Amniotic epithelial cell (primary cell): ENCODE data around the gene TMEM86B.
"Not testable (repeated sequence)": the region's sequence is repeated elsewhere in the genome, so short reads cannot be mapped to it uniquely, and the experiment has no call there.

ENCODE experiments used
- DNase-seq: peaks from one replicate; pipeline ENCODE4 v3.0.0-alpha.2; 2010; ENCODE audit warnings: low read depth

The TMEM86B gene

DNA sequence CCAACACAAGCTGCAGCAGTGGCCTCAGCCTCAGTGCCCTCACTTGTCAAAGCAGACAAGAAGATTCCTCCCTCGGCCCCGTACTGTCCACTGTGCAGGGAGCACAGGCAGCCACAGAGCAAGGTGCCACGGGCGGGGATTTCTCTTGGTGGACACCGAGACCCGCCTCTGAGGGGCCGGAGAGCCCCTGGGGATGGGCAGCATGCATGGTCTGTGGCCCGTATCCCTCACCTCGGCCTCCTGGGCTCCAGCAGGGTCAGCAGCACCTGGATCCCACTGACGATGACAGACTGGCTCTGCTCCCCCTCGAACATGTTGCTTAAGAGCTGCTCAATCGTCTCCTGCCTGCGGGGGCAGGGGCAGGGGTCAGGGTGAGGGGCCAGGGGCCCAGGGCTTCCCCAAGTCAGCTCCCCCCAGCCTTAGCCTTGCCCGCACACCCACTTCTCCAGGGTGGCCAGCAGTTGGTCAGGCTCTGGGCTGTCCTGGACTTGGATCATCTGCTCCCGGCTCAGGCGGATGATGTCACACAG is 13.4 kb upstream of the TMEM86B start:
- DNase-seq, result no peak

DNA sequence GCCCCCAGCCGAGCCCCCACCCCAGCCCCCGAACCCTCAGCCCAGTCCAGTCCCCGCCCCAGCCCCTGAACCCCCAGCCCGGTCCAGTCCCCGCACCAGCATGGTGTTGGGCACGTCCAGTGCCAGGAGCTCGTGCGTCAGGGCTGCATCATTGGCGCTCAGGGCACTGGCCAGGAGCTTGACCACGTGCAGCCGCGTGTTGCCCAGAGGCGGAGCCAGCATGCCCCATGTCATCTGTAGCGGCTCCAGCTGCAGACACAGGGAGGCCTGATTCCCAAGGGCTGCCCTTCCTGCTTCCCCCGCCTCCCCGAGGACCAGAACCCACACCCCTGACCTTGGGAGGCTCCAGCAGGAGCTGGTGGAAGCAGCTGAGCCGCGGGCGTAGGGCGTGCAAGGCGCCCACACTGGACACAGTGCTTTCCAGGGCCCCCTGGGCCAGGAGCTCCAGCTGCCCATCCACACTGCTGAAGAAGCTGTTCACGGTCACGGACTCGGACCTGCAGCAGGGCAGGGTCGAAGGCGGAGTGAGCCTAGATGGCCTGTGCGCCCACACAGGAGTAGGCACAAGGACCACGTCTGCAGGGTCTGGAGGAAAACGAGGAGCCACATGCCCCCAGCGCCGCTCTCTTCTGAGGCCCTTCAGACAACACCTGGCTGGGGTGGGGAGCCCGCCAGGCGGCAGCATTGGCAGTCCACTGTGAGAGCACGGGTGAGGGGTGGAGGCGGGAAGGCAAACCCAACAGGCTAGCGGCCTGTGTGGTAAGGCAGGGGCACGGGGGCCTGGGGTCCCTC is 12.8 kb upstream of the TMEM86B start:
- no peak for DNase-seq

DNA sequence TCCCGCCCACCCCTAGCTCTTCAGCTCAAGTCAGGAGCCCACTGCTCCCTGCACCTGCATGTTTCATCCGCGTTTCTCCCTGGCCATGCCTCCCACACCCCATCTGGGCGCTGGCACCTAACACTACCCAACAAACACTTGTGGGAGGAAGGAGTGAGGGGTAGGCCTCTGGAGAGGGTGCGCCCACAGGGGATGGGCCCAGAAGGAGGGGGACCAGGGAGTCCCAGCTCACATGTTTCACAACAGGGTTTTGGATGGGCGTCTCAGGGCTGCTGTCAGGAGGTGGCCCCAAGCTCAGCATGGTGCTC is 12.1 kb upstream of the TMEM86B start:
- DNase-seq, result no peak

DNA sequence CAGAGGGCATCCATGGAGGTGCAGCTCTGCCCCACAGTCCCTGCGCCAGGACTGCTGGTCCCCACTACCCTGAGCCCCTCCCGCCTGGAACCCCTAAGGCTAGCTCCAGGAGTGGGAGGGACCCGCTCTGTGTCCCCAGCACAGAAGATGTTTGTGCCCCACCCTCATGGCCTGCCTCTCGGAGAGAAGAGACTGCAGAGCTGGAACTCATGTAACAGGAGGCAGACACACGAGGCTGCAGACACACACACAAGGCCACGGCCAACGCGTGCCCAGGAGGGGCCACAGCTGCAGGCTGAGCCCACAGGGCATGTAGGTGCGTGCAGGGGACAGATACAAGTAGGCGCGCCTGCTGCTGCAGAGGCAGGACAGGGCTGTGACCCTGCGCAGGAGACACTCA is 10.4 kb upstream of the TMEM86B start:
- no peak for DNase-seq

DNA sequence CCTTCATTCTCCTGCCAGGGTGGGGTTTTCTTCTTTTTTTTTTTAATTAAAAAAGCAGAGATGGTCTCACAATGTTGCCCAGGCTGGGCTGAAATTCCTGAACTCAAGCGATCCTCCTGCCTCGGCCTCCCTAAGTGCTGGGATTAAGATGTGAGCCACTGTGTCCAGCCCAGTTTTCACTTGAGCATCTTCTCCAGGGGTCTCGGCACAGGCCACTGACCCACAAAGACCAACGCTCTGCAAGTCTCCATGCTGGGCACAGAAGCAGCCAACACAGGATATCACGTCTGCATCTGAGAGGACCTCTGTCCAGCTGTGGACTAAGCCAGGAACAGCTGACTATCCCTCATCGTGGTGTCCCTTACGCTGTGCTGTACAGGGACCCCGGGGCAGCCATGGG is 9.5 kb upstream of the TMEM86B start:
- no peak for DNase-seq

DNA sequence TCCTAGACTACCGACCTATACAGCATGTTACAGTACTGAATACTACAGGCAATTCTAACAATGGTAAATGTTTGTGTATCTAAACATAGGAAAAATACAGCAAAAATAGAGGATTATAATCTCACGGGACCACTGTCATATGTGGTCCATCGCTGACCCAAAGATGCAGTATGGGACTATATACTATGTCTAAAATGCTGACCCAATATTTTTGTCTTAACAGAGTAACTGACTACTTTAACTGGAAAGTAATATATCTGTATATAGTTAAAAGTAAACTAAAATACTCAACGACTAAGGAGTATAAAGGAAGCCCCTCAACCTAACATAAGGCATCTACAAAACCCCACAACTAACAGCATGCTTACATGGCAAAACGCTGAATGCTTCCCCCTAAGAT is 4.4 kb upstream of the TMEM86B start:
- no peak for DNase-seq

DNA sequence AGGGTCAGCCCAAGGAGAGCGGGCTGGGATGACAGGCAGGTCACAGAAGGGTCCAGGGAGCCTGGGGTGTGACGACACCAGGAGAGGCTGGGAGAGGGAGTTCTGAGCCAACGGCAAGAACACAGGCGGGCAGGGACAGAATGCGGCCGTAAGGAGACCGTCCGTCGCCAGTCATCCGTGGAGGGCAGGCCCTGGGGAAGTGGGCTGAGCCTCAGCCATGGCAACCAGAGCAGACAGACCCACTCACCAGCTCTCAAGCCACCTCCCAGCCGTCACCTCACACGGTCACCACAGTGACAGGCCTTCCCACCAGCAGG is 3.7 kb upstream of the TMEM86B start:
- no peak for DNase-seq

DNA sequence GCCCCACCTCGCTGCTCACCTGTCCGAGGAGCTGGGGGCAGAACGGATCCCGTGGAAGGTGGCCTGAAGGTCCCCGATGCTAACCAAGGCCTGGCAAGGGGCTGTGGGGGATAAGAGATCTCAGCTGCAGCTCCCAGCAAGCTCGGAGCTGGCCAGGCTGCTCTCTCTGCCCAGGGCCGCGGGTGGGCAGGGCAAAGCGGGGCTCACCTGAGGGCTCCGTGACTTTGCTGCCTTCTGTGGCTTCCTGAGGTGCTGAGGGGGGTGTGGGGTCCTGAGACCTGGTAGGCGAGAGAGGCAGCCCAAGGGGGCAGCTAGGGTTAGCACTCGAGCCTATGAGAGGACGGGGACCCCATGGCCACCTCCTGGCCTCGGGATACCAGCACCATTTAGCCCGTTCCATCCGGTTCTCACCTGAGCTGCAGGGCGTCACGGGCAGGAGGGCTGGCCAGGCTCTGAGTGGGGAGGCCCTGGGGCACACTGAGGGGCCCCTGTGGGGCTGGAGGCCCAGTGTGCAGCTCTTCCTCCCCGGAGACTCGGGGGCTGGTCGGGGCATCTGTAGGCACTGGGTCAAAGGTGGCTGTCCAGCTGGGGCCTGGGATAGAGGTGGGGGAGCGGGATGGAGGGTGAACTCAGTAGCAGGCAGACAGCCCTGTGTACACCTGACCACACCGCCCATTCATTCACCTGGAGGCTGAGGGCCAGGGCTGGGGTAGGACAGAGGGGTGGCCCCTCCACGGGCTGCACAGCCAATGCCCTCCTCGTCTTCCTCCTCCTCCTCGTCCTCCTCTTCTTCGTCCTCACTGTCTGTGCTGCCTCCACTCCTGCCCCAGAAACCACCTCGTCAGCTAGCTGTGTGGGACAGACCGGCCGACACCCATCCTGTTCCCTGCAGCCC is 3.1 kb upstream of the TMEM86B start:
- no peak for DNase-seq

DNA sequence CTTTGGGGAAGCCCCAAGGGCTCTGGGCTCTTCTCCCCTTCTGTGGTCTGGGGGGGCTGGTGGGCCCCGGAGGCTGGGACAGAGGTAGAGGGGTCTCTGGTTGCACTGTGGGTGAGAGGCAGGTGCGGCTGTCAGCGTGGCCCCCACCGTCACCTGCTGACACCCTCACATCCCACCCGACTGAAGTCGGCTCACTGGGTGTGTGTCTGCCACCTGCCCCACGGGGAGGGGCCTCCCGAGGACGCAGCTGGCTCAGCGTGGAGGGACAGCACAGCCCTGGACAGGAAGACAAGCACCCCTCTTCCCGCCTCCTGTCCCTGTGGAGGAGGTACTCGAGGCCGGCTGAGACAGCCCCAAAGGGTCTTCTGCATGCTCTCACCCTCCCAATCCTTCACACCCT is 2.2 kb upstream of the TMEM86B start:
- no peak for DNase-seq

DNA sequence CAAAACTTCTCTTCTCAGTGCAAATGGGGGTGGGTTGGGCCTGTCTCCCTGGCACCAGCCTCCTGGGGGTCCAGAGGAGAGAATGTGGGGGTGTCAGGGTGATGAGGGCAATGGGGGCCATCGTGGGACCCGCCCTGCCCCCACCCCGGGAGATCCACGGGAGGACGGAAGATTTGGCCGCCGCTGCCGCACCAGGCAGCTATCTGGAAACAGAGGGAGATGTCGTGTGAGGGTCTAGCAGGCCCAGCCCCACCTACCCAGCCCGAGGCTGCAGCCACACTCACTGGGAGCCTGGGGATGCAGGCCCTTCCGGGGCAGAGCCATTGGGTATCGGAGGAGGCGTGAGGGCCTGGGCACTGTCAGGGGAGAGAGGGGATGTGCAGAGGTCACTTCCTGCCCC is 1.8 kb upstream of the TMEM86B start:
- no peak for DNase-seq

DNA sequence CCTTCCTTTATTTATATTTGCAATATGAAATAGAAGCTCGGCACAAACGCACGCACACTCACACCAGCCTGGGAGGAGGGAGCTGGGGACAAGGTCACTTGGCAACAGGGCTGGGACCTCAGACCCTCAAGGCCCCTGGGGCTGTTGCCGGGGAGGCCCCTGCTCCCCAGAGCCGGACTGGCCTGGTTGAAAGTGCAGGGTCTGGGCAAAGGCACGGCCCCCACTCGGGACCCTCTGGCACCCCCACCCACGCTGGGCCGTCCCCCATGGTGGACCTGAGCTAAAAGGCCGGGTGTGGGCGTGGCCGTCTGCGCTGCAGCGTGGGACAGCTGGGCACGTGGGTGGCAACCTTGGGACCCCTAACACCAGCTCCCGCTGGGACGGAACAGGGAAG is 1.2 kb upstream of the TMEM86B start:
- no peak for DNase-seq

DNA sequence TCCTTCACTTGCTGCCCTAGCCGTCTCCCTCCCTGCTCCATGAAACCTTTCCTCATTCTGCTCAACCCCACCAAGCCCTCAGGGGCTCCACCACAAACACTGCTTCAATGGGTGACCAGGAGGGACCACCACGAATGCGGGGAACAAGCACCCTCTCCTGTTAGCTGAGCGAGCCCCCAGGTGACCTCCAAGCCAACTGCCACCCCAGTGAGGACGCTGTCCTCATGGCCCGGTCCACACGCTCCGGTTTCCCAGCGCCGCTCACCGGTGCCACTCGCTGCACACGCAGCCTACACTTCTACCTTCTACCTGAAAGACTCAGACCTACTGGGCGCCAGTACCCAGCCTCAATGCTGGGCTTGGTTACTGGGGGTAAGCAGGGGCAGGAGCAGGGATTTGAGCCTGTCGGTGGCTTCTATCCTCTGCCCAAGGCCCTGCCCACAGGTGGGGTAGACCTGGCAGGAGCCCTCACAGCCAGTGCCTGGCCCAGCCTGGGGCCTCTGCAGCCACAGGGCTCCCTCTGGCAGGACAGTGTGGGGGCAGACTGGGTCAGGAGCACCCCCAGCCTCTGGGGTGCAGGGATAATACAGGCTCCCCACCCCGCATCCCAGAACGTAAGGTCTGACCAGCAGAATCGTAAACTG is 704 bp upstream of the TMEM86B start:
- DNase-seq, result no peak

DNA sequence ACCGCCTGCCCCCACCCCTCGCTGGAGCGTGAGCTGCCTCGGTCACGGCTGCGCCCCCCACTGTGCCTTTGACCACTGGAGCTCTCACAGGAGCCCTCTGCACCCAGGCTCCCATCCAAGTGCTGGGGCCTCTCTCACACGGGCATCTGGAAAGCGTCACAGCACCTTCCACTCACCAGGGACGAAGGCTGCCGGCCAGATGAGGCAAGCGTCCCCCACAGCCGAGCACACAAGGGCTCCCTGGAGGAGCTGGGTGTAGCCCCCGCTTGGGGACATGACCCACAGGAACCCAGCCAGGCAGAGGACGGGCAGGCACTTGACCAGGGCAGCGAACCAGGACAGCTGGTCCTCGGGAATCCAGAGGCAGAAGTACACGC is 560 bp downstream of the TMEM86B start:
- DNase-seq, result peak; percentile 59

DNA sequence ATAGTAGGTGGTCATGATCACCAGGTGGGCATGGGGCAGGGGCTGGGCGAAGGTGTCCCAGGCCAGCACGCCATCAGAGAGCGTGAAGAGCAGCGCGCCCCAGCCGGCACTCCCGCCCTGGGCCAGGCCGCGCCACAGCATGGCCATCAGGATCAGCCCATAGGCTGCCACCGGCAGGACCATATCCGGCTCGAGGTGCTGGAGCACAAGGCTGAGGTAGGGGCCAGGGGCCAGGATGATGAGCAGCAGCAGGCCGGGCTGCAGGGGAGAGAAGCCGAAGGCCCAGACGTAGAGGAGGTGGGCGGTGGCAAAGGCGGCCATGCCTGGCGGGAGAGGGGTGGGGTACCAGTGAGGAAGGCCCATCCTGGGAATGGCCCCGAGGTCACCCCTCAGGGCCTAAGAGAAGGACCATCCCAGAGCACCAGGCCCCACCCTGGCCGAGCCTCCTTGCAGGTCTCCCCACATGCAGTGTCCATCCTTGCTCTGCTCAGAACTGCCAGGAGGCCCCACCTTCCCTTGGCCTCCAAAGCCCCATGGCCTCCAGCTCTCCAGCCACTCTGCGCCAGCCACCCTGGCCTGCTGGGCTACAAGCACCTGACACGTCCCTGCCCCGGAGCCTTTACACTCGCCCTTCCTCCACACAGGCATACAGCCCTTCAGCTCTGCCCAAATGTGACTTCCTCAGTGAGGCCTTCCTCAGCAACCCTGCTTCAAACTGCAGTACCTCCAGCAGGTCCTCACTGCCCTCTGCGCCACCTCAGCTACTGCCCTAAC is 1.1 kb downstream of the TMEM86B start:
- no peak for DNase-seq

DNA sequence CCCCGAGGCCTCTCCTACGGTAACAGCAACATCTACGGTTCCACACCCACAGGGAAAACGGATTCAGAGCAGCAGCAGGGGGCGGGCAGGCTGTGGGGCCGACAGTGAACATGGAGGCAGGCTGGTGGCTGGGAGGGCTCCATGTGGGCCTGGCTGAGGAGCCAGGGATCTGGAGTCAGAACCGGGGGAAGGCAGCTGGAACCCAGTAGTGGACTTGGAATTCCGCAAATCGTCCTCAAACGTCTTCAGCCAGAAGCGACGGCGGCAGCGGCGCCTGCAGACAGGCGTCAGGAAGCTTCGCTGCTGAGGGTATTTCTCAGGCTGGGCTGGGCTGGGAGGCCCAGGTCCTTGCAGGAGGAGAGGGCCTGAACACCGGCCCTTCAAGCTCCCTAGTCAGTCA is 1.8 kb downstream of the TMEM86B start:
- no peak for DNase-seq

DNA sequence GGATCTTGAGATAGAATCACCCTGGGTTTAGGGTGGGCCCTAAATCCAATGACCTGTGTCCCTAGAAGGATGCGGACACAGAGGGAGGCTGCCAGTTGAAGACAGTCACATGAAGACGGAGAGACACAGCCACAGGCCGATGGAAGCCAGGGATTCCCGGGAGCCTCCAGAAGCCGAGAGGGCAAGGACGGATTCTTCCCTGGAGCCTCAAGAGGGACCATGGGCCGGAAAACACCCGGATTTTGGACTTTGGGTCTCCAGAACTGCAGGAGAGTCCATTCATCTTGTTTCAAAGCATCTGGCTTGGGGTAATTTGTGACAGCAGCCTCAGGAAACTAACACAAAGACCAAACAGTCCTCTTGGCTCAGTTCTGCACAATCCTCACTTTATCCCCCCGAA is 2.3 kb downstream of the TMEM86B start:
- DNase-seq, result no peak

DNA sequence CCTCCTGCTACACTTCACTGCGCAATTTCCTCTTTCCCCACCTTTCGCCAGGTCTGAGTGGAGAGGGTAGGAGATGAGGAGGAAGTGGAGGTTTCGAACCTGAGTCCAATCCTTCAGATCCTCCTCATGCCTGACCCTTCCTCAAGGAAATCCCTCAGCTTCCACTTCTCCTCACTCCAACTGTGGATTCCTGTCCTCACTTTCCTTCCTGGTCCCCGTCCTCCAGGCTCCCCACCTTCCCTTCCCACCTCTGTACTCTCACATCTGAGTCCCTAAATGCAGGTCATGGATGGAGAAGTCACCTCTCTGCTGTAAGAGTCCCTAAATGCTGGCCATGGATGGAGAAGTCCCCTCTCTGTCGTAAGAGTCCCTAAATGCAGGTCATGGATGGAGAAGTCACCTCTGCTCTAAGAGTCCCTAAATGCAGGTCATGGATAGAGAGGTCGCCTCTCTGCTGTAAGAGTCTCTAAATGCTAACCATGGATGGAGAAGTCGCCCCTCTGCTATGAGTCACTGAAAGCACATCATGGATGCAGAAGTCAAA is 3.1 kb downstream of the TMEM86B start:
- no peak for DNase-seq

DNA sequence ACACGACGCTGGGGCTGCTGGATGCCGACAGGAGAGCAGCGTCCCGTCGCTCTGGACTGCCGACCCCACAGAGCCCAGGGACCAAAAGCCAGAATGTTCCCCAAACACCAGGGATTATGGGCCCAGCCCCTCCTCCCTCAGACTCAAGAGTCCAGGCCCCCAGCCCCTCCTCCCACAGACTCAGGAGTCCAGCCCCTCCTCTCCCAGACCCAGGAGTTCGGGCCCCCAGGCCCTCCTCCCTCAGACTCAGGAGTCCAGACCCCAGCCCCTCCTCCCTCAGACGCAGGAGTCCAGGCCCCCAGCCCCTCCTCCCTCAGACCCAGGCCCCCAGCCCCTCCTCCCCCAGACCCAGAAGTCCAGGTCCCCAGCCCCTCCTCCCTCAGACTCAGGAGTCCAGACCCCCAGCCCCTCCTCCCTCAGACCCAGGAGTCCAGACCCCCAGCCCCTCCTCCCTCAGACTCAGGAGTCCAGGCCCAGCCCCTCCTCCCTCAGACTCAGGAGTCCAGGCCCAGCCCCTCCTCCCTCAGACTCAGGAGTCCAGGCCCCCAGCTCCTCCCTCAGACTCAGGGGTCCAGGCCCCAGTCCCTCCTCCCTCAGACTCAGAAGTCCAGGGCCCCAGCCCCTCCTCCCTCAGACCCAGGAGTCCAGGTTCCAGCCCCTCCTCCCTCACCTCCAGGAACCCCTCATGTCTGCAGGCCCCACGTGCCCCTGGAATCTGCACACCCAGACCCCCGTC is 3.7 kb downstream of the TMEM86B start:
- not testable (repeated sequence) for DNase-seq

DNA sequence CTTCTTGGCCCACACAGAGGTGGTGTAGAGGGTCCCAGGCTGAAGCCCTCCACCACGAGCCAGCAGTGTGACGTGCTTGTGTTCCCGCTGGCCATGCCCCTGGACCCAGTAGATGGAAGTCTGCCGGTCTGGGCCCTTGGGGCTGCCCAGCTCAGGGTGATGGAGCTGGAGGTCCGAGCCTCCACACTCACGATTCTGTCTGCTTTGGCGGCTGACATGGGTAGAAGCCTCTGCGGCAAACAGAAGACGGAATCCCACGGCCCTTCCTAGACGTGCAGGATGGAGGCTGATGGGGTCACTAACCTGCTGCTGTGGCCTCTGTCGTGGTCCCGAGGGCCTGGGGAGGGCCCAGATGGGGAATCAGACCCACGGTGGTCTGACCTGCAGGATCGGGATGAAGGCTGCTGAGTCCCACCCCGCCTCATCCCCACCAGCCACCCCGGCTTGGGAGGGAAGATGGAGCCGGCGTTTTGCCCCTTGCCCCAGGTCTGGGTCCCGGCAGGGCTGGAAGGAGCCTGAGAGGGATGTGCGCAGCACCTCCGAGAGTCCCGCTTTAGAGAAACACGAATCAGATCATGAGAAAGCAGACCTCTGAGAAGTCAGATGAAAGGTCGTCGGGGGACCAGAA is 4.4 kb downstream of the TMEM86B start:
- no peak for DNase-seq

DNA sequence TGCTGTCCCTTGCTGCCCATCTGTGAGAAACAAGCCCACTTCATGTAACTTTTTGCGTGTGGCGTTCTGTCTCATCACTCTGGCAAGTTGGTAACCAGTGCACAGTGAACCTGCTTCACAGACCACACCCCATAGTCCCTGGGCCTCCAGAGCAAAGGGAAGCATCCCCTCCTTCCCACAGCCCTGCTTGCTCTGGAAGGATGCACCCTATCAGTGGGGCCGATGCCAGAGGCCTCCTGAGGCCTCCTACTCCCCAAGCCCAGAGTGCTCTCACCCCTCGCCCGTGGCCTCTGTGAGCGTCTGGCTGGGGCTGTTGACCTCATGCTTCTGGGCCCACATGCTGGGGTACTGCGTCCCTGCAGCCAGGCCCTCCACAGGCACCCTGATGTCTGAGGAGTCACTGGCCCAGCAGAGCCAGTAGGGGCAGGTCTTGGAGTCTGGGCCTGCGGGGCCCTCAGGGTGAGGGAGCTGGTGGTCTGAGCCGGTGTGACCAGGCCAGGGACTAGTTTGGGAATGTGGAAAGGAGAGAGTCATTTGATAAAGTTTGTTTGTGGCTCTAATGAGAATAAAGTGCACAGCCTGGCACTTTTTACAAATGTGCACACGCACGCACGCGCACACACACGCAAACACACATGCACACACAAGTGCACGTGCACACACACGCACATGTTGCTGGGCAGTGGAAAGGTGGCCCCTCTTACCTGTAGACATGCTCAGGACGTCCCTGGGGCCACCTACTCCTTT is 5.1 kb downstream of the TMEM86B start:
- DNase-seq, result no peak
